DMS114 treated with DMSO at 0.1 percent for 48 hours (cell line): ENCODE data around the gene NEGR1.
"Not testable (repeated sequence)": the region's sequence is repeated elsewhere in the genome, so short reads cannot be mapped to it uniquely, and the experiment has no call there.

Experiments
- DNase-seq: peaks from one replicate; lab custom pipeline; 2025; ENCODE audit not compliant: unreplicated experiment; lab: John Stamatoyannopoulos, UW

NEGR1 gene

DNA sequence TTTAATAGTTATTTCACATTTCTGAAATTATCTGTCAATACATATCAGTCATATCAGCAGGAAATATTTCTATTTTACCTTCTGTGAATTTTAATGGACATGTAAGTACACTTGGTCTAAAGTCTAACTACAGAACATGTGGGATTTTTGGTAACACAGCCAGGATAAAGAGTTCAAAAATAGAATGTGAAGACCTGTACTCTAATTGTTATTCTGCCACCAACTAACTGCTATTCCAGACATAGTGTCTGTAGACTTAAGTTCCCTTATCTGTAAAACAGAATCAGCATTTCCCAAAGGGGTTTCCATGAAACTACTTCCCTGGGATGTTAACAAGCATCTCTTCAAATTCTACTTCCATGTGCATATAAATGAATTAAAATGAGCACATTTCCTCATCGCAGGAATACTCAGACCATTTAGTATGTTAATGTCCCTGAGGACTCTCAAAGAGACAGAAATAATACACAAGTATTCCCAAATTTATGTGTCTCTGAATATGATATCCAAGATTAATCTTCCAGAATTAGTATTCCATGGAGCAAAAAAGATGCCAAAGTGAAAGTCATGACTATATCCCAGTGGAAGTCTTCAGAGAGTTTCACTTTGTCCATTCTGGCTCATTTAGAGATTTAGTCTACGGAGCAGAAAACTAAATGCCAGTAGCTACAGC is 325.6 kb downstream of the NEGR1 start:
- no peak for DNase-seq

DNA sequence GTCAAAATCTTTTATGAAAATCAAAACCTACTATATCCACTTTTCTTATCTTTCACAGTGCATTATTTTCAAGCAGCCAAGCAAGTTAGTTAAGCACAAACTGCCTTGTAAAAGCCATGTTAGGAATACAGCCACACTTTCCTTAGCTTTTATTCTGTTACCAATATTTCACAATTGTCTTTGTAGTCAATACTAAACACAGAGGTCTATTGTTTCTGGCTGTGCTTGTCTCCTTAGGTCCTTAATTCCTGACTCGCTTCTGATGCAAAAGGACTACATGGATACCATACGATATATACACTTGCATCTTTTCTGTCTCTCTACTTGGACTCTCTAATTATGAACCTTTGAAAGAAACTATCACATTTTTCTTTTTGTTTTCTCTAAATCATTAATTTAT is 331.8 kb downstream of the NEGR1 start:
- no peak for DNase-seq

DNA sequence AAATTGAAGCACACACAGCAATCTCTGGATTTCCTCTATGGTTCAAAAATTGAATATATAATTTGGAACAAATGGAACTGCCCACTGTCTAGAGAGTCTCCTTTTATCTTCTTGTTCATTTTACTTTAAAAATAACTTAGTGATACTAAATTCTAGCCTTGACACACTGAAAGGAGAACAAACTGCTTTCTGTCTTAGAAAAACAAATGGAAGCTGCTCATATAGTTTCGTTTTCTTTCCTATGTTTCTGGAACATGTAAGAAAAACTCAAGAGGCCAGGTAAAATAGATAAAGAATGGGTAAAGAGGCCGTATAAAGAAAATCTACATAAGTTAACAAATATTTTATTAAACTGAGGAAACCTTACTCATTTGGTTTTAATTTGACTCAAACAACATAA is 332.7 kb downstream of the NEGR1 start:
- no peak for DNase-seq

DNA sequence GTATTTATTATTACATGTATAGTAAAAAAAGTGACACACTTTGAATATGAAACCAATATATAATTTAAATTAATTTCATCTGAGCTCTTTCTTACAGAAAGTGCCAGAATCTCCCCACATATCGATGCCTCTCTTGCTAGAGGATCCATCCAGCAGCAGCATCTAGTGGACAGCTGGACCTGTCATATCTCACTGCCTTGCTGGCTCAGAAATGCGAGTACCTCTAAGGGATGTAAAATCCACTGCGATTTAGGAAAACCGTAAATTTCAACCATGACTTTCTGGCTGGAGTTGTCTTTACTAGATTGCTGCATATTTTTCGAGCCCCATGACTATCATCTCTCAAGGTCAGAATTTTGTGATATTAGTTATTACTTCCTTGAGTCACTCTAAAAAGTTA is 333.8 kb downstream of the NEGR1 start:
- DNase-seq: no peak

DNA sequence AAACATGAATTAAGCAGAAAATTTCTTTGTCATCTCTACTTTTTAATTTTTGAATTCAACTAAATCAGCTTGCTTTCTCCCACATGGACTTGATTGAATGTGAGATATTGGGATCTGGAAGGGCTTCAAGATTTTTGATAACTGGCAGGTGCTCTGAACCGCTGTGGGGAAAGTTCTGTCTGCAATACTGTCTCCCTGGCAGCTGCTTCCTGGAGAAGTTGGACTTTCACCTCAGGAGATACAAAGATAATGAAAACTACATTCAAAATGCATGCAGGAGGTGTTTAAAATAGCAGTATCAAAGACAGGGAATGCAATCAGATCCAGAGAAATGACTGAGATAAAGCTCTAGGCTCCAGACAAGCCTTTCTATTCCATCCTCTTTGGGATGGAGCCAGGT is 338.3 kb downstream of the NEGR1 start:
- no peak for DNase-seq

DNA sequence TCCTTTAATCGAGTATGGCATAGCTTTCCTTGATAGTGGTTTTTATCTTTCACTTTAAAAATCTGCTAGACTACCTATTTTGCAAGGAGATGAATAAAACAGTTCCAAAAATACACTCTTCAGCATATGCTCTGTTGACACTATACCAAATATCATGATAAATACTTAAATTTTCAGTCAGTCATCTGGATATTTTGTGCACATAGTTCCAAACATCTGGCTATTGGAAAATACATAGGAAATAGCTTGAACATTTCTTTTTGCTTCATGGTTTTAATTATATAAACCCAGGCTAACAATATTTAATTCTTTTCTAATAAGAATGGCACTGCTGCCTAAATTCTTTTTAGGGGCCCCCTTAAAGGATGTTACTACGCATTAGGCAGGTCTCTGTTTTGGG is 342.1 kb downstream of the NEGR1 start:
- no peak for DNase-seq

DNA sequence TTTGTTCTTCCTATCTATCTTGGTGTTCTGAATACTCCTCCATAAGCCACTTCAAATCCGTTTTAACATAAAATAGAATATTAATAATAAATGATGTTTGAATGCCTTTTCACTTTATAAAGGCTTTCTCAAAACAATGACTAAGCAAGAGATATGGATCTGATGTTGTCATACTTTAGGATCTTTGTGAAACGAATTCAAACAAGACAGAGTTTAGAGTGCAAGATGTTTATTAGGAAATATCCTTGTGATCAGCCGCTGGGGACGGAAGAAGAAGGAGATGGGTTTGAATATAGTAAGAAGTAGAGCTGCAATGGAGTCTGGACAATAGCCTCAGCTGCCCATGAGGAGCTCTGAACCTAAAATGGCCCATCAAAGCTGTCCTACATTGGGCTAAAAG is 351.8 kb downstream of the NEGR1 start:
- no peak for DNase-seq

DNA sequence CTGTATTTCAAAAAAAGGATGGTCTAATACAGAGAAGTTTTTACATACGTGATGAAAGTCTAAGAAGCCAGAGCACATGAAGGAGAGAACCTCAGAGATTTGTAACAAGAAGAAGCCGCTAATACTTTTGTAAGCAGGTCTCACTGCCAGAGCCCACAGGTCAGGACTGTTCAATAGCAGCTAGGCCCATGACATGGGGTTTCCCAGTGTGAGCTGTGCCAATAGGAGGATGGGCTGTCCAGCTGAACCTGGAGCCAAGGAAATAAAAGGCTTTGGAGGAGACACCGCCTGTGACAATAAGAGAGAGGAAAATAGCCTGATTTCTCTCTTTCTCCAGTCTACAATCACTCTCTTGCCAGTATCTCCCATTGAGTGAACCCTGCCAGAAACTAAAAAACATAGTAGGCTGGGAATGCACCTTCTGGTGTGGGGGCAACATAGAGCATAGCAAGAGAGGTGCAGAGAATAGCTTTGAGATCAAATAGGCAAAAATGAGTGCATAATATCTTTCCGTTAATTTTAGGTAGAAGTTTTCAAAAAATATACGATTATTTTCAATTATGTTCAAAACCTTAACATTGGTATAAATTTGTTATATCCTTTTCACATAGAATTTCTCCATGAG is 360.3 kb downstream of the NEGR1 start:
- no peak for DNase-seq

DNA sequence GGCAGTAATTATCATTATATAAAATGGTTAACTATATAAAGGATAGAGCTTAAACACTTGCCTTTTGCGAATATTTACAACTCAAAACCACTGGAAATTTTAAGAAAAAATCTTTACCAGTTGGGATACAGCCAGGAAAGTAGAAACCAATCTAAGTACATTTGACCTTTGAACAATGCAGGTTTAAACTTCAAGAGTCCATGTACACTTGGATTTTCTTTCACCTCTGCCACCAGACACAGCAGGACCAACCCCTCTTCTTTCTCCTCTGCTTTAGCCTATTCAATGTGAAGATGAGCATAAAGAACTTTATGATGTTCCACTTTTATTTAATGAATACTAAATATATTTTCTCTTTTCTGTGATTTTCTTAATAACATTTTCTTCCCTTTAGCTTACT is 361.1 kb downstream of the NEGR1 start:
- no peak for DNase-seq

DNA sequence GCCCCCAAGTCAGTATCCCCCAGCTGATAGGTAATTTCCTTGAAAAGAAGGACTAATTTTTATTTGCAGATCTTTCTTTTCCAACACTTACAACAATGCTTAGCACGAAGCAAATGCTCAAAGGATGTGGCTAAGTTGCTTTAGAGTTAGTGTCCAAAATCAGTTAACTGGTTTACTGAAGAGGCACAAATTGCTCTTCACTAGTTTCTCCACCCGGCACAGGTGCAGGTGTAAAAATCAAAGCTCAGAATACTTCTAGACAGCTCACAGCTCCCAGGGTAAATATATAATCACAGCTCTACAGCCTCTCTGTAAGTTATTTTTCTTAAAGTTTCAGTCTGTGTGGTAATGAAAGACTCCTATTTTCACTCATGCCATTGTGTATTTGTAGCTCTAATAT is 361.8 kb downstream of the NEGR1 start:
- no peak for DNase-seq

DNA sequence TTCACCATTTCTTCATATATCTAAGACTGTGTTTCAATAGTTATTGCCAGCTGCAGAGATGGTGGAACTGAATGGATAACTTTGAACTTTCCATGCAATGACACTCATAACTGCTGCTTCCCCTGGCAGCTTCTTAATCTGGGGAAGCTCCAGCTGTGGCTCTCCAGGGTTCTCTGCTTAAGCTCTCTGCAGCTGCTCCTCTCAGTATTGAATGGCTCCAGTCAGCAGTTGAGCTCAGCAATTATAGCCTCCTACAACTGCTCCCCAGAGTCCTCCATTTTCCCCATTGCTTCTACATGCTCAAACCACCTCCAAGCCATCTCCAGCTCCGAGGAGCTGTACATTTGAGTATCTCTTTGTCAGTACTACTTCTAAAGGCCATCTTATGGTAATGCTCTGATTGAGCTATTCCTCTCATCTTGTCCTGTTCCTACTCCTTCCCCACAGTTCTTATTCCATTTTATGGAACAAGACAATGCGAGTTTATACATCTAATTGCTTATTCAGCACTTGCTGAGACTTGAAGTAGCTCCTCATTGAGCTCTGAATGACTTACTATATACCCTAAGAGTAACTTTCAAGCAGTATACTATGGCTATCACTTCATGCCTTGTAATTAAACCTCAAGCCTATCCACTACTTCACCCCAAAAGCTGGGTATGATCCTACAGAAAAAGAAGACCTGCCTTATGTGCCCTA is 362.4 kb downstream of the NEGR1 start:
- no peak for DNase-seq

DNA sequence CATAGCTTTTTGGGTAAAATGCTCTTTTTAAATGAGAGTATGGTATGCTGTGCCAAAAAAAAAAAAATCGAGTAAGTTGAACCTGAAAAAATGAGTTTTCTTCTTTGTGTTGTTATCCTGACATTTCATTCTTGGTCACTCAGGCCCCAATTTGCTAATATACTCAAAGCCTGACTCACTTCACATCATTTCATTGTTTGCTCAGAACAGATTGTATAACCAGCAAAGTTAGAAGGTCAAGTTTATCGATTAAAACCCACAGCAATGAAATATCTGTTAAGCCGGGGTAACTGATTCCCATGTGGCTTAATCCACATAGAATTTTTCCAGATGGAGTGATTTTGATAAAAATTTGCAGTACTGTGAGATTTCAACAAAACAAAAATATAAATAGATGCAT is 363.7 kb downstream of the NEGR1 start:
- no peak for DNase-seq

DNA sequence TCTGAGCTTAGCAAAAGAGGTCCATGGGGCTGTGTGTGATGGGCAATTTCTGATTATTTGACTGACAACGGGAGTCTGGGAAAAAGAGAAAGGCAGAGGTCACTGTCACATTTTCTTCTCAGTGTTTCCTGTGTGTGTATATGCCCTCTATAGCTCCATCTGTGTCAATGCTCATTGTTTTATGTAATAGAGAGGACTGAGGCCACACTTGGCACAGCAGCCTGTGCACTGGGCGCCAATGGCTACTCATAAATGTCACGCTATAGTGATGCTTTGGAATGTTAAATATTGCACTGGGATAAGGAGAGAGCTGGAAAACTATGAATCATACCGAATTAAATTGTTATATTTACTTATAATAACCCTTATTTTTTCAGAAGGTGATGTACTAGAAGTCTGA is 365.4 kb downstream of the NEGR1 start:
- no peak for DNase-seq

DNA sequence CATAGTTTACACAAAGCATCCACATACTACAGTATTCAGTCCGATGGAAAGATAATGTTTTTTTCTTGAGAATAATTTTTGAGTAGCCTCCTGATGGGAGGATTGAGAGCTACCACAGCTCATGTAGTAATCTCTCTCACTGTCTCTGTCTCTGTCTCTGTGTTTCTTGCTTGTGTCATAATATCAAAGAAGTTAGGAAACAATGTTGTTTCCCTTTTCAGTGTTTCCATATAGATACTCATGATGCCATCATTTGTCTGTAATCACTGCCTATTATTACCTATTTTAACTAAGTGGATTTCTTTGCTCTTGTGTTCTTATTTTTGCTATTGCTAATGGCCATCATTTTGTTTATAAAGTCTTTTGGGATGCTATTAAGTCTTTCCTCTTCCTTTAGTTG is 367.7 kb downstream of the NEGR1 start:
- DNase-seq: no peak

DNA sequence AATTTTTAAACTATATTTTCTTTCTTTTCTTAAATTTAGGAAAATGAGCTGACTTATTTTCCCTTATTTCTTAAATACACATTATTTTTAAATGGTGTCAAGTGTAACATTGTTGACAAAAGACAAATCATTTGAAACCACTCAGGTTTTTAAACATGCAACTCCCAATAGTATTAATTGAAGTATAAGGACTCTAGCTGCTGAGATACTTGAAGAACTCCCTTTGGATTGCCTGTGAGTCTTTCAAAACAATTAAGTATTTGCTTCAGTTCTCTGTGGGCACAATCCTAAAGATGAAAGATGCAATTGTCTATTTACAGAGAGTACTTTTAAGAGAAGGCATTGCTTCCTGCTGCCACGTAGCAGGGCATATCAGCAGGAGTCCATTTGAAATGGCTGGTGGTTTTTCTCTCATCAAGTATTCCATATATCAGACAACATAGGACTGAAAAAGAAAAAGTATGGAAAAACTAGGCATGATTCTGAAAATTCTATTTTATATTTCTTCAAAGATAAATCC is 373.4 kb downstream of the NEGR1 start:
- no peak for DNase-seq

DNA sequence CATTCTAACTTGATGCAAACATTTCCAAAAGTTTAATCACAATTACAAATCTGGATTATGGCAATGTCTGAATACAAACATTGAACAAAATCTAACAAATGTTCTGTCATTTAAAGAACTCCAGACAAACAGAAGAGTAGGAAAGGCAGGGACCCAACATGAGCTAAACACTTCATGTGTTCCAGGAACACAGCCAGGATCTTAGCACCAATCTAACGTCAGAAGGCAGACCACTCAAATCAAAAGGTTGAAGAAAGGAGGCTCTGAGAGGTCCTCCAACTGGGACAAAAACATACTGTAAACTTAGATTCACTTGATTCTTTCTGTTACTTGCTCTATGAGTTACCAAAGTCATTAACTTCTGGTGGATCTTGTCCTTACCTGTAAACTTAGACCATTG is 374.0 kb downstream of the NEGR1 start:
- DNase-seq: no peak

DNA sequence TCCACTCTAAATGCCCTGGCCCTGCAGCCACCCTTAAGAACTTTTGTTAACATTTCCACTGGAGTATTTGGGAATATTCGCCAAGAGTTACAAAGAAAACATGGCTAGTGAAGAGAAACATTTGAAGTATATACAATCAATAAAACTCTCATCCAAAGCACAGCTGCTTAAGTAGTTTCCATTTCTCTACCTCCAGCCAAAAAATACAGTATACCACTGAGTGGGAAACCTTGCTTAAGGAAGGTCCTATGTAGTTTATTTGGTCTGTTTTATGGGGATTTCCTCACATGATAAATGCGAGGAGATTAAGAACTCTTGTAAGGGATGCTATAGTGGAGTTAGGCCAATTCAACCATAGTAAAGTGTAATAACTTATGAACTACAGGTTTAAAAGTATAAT is 382.5 kb downstream of the NEGR1 start:
- DNase-seq: no peak

DNA sequence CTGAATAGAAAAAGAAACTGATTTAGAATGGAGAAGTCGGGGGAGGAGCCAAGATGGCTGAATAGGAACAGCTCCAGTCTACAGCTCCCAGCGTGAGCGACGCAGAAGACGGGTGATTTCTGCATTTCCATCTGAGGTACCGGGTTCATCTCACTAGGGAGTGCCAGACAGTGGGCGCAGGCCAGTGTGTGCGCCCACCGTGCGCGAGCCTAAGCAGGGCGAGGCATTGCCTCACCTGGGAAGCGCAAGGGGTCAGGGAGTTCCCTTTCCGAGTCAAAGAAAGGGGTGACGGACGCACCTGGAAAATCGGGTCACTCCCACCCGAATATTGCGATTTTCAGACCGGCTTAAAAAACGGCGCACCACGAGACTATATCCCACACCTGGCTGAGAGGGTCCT is 394.2 kb downstream of the NEGR1 start:
- not testable (repeated sequence) for DNase-seq

DNA sequence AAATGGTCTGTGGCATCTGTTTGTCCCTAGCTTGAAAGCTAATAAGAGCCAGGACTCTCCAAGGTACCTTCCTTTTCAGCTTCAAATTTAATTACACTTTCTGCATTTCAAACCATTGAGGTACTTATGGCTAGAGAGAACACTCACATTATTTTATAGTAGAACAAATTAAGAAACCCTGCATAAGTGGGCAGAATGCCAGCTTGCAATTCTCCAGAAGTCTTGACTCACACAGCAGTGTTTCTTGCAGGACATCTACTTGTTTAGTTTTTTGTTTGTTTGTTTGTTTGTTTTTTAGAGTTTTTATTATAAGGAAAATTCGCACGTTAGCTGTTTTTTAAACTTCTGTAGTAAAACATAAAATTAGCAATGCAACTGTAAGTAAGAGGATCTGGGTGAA is 397.2 kb downstream of the NEGR1 start:
- no peak for DNase-seq

DNA sequence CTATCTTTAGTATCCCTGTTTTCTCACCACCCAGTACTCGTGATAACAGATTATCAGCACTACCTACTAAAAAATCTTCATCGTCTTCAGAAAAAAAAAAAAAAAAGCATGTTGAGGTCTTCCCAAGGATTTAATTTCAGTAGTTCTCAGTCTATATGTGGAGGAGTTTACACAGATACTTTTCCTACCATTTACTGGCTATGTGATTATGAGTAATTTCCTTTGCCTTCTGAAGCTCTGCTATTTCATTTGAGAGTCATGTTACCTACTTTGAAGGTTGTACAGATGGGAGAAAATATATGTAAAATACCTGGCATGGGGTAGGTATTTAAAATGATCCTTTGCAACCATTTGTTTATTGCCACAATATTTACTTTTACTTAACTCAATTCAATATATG is 399.7 kb downstream of the NEGR1 start:
- DNase-seq: no peak

DNA sequence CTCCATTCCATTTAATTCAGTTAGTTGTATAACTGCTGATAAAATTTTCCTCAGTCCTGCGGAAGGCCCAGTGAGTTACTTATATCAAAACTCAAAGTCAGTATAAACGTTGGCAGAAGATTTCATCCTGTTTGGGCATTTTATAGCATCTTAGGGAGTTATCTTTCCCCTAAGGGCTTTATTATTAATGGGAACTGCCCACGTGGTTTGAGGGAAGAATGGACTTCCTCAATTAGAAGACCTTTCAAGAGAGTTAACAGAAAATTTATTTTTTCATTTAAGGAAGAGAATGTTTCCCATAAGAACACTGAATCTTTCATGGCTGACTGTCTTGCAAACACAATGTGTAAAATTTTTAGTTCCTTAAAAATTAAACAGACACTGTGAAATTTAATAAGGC is 400.1 kb downstream of the NEGR1 start:
- no peak for DNase-seq

DNA sequence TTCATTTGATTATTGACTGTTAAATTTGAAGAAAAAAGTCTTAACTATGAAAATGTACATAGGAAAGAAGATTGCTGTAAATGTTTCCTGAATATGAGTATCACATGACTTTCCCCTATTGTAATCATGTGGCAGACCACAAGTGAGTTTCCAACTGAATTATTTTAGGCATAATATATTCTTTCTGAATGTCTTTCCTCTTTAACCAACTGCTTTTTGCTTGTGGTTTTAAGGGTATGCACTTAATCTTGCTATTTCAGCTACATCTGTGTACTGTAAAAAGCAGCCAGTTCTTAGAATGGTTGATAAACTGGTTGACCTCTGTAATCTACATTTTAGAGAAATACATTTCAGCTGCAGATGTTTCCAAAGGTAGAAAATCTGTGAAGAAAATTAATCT is 400.7 kb downstream of the NEGR1 start:
- no peak for DNase-seq
